NT2/D1 (cell line): ENCODE data around the gene SDHAF3.

Experiments used
- SUZ12 ChIP-seq: IDR thresholded peaks from 2 replicates; pipeline ENCODE4 v1.6.1; 2011; ENCODE audit not compliant: insufficient read length, insufficient read depth; ENCODE audit errors: extremely low read depth
- ZNF274 ChIP-seq: IDR thresholded peaks from 2 replicates; pipeline ENCODE4 v1.6.1; 2011; ENCODE audit warnings: mild to moderate bottlenecking, low read depth, low read length

GRCh38 chr7:97090761-97091353, 26.6 kb upstream of the SDHAF3 start:
- TF ChIP-seq SUZ12 (no peak), ZNF274 (no peak)
